ENCODE measurements around the gene CTBP2. TPM values are rescaled to one million over a fixed set of nuclear protein-coding genes. Genes with fewer than 3 reads are reported as not detected.

Gene CTBP2
- total RNA-seq, 2 donors from 2014 or later: 75.3 to 109 TPM

DNA sequence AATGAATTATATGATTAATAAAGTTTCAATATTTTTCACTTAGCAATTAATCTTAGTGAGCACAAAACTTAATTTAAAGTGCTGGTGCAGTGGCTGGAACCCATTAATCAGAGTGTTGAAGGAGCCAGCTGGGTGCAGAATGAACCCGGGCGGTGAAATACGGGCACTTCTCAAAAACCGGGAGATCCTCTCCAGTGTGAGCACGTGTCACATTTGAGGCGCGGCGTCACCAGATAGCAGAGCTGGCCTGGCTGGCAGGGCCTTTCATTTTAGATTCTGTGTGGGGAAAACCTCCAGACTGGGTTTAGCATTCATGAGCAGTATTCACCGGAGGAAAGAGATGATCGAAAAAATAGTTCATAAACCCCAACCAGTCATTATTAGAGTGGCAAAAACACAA lies 34.5 kb upstream of the CTBP2 start:
- Histone ChIP-seq H3K9me3 (ENCODE audit: control insufficient read depth, low read length) (no peaks in the 10 kb centered on the region), H3K4me3 (ENCODE audit: low read length) (no peak overlapping the region), H3K27ac (ENCODE audit: low read depth, low read length) (no peak overlapping the region), H3K9ac (ENCODE audit: extremely low read depth, low read length, poor library complexity, severe bottlenecking) (no peak overlapping the region), H3K36me3 (ENCODE audit: control insufficient read depth, insufficient read depth, low read length) (no peaks in the 10 kb centered on the region), H3K4me1 (ENCODE audit: control insufficient read depth, insufficient read depth, low read length) (no peaks in the 10 kb centered on the region), H3K27me3 (ENCODE audit: control insufficient read depth, insufficient read depth, low read length, poor library complexity, severe bottlenecking) (peaks cover 2% of the 10 kb centered on the region)
- H3K4me3 Mint-ChIP-seq: no peak overlapping the region
- TF ChIP-seq, protein P1, sequence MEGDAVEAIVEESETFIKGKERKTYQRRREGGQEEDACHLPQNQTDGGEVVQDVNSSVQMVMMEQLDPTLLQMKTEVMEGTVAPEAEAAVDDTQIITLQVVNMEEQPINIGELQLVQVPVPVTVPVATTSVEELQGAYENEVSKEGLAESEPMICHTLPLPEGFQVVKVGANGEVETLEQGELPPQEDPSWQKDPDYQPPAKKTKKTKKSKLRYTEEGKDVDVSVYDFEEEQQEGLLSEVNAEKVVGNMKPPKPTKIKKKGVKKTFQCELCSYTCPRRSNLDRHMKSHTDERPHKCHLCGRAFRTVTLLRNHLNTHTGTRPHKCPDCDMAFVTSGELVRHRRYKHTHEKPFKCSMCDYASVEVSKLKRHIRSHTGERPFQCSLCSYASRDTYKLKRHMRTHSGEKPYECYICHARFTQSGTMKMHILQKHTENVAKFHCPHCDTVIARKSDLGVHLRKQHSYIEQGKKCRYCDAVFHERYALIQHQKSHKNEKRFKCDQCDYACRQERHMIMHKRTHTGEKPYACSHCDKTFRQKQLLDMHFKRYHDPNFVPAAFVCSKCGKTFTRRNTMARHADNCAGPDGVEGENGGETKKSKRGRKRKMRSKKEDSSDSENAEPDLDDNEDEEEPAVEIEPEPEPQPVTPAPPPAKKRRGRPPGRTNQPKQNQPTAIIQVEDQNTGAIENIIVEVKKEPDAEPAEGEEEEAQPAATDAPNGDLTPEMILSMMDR (conservative IDR thresholded peaks at IDR 0.05): no peak
- WGBS, 2 experiments (ENCODE audit: insufficient coverage in 1 of 2, insufficient read length in 1 of 2): 92 to 95% methylated on average over 8 to 10 of the region's 10 CpGs
- no peaks in the 10 kb centered on the region for H3K36me3 Mint-ChIP-seq (ENCODE audit: low read depth)
- H3K4me1 Mint-ChIP-seq: no peaks in the 10 kb centered on the region
- H3K27me3 Mint-ChIP-seq (ENCODE audit: insufficient read depth): peaks cover 4% of the 10 kb centered on the region
- DNase-seq: no peak
- no peak overlapping the region for H3K27ac Mint-ChIP-seq
- H3K9me3 Mint-ChIP-seq: no peaks in the 10 kb centered on the region

GRCh38 chr10:125193306-125193877 lies 33.0 kb upstream of the CTBP2 start:
- Histone ChIP-seq H3K9me3 (ENCODE audit: control insufficient read depth, low read length) (no peaks in the 10 kb centered on the region), H3K36me3 (ENCODE audit: control insufficient read depth, insufficient read depth, low read length) (no peaks in the 10 kb centered on the region), H3K4me3 (ENCODE audit: low read length) (no peak overlapping the region), H3K9ac (ENCODE audit: extremely low read depth, low read length, poor library complexity, severe bottlenecking) (no peak overlapping the region), H3K4me1 (ENCODE audit: control insufficient read depth, insufficient read depth, low read length) (no peaks in the 10 kb centered on the region), H3K27ac (ENCODE audit: low read depth, low read length) (no peak overlapping the region), H3K27me3 (ENCODE audit: control insufficient read depth, insufficient read depth, low read length, poor library complexity, severe bottlenecking) (no peaks in the 10 kb centered on the region)
- no peaks in the 10 kb centered on the region for H3K9me3 Mint-ChIP-seq
- TF ChIP-seq, protein P1 (conservative IDR thresholded peaks at IDR 0.05): no peak
- no peak overlapping the region for H3K27ac Mint-ChIP-seq
- no peak overlapping the region for H3K4me3 Mint-ChIP-seq
- peaks cover 11% of the 10 kb centered on the region for H3K27me3 Mint-ChIP-seq (ENCODE audit: insufficient read depth)
- no peaks in the 10 kb centered on the region for H3K36me3 Mint-ChIP-seq (ENCODE audit: low read depth)
- DNase-seq: no peak
- 95 to 98% methylated on average over 9 to 11 of the region's 11 CpGs for WGBS, 2 experiments (ENCODE audit: insufficient coverage in 1 of 2, insufficient read length in 1 of 2)
- no peaks in the 10 kb centered on the region for H3K4me1 Mint-ChIP-seq

DNA sequence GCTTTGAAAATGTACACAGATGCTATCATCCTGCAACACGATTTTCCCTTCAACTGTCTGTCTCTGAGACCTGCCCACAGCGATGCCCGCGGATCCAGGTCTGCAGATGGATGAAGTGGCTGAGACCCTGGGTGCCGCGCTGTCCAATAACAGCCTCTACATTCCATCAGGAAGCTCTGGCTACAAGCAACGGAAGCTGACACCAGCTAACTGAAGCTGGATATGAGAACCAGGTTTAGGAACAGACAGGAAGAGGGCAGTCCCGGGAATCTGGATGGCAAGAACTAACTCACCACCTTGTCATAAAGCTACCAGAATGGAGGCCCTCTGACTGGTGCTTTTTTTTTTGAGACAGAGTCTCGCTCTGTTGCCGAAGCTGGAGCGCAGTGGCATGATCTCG lies 32.3 kb upstream of the CTBP2 start:
- no peak for DNase-seq
- H3K27me3 ChIP-seq (ENCODE audit: control insufficient read depth, insufficient read depth, low read length, poor library complexity, severe bottlenecking): no peaks in the 10 kb centered on the region
- no peak overlapping the region for H3K4me3 ChIP-seq (ENCODE audit: low read length)
- Mint-ChIP-seq H3K4me1 (no peaks in the 10 kb centered on the region), H3K9me3 (no peaks in the 10 kb centered on the region), H3K27ac (no peak overlapping the region), H3K4me3 (no peak overlapping the region), H3K27me3 (ENCODE audit: insufficient read depth) (peaks cover 18% of the 10 kb centered on the region), H3K36me3 (ENCODE audit: low read depth) (no peaks in the 10 kb centered on the region)
- H3K36me3 ChIP-seq (ENCODE audit: control insufficient read depth, insufficient read depth, low read length): no peaks in the 10 kb centered on the region
- no peaks in the 10 kb centered on the region for H3K9me3 ChIP-seq (ENCODE audit: control insufficient read depth, low read length)
- no peaks in the 10 kb centered on the region for H3K4me1 ChIP-seq (ENCODE audit: control insufficient read depth, insufficient read depth, low read length)
- H3K9ac ChIP-seq (ENCODE audit: extremely low read depth, low read length, poor library complexity, severe bottlenecking): no peak overlapping the region
- H3K27ac ChIP-seq (ENCODE audit: low read depth, low read length): no peak overlapping the region
- WGBS, 2 experiments (ENCODE audit: insufficient coverage in 1 of 2, insufficient read length in 1 of 2): 88 to 93% methylated on average over 7 to 12 of the region's 12 CpGs
- TF ChIP-seq, protein P1 (conservative IDR thresholded peaks at IDR 0.05): no peak

Data from endodermal cell (in vitro differentiated cells).